ENCODE results near the gene THSD7A. TPM values are rescaled to one million over a fixed set of nuclear protein-coding genes. Genes with fewer than 3 reads are reported as not detected.

THSD7A gene
- total and polyA plus RNA-seq, 2 experiments from 2014 or later = 4.0 to 8.3 TPM

- Histone ChIP-seq H2AFZ (no peak overlapping the region), H4K20me1 (ENCODE audit: insufficient read depth, poor library complexity, severe bottlenecking) (no peaks in the 10 kb centered on the region), H3K27ac (no peak overlapping the region), H3K4me1 (ENCODE audit: insufficient read depth) (no peaks in the 10 kb centered on the region), H3K4me2 (no peak overlapping the region), H3K36me3 (replicated peaks; ENCODE audit: insufficient read depth, low read depth) (no peaks in the 10 kb centered on the region), H3K9me3 (ENCODE audit: low read depth) (no peaks in the 10 kb centered on the region), H3K27me3 (no peaks in the 10 kb centered on the region), H3K4me3 (no peak overlapping the region), H3K9me2 (replicated peaks; ENCODE audit: insufficient read depth) (no peaks in the 10 kb centered on the region), H3K79me2 (no peaks in the 10 kb centered on the region)
- TF ChIP-seq EZH2 (IDR thresholded peaks at IDR 0.05; ENCODE audit: borderline replicate concordance) (no peak), EZH2phosphoT487 (IDR thresholded peaks at IDR 0.05; ENCODE audit: low read depth, severe bottlenecking, unreplicated experiment) (no peak)
- TF ChIP-seq, protein P1, sequence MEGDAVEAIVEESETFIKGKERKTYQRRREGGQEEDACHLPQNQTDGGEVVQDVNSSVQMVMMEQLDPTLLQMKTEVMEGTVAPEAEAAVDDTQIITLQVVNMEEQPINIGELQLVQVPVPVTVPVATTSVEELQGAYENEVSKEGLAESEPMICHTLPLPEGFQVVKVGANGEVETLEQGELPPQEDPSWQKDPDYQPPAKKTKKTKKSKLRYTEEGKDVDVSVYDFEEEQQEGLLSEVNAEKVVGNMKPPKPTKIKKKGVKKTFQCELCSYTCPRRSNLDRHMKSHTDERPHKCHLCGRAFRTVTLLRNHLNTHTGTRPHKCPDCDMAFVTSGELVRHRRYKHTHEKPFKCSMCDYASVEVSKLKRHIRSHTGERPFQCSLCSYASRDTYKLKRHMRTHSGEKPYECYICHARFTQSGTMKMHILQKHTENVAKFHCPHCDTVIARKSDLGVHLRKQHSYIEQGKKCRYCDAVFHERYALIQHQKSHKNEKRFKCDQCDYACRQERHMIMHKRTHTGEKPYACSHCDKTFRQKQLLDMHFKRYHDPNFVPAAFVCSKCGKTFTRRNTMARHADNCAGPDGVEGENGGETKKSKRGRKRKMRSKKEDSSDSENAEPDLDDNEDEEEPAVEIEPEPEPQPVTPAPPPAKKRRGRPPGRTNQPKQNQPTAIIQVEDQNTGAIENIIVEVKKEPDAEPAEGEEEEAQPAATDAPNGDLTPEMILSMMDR (IDR thresholded peaks at IDR 0.05; ENCODE audit: poor library complexity) = no peak
- DNase-seq (ENCODE audit: low spot score) = no peak
Observed at GRCh38 chr7:11642276-11642675, 189.7 kb downstream of the THSD7A start.

- Histone ChIP-seq H3K79me2 (no peaks in the 10 kb centered on the region), H3K27ac (no peak overlapping the region), H4K20me1 (ENCODE audit: insufficient read depth, poor library complexity, severe bottlenecking) (no peaks in the 10 kb centered on the region), H3K4me1 (ENCODE audit: insufficient read depth) (no peaks in the 10 kb centered on the region), H3K9me2 (replicated peaks; ENCODE audit: insufficient read depth) (no peaks in the 10 kb centered on the region), H3K9me3 (ENCODE audit: low read depth) (no peaks in the 10 kb centered on the region), H2AFZ (no peak overlapping the region), H3K36me3 (replicated peaks; ENCODE audit: insufficient read depth, low read depth) (no peaks in the 10 kb centered on the region), H3K27me3 (no peaks in the 10 kb centered on the region), H3K4me3 (no peak overlapping the region), H3K4me2 (no peak overlapping the region)
- 75% methylated on average over 4 of the region's 4 CpGs for WGBS (ENCODE audit: low lambda C conversion rate, missing lambda C conversion rate)
- no peak for DNase-seq (ENCODE audit: low spot score)
- TF ChIP-seq, protein P1 (IDR thresholded peaks at IDR 0.05; ENCODE audit: poor library complexity) = no peak
- no peak for TF ChIP-seq EZH2phosphoT487 (IDR thresholded peaks at IDR 0.05; ENCODE audit: low read depth, severe bottlenecking, unreplicated experiment)
Observed at GRCh38 chr7:11638011-11638774, 193.8 kb downstream of the THSD7A start.

GRCh38 chr7:11636274-11636673 lies 195.7 kb downstream of the THSD7A start:
- WGBS (ENCODE audit: low lambda C conversion rate, missing lambda C conversion rate) = 98% methylated on average over 19 of the region's 19 CpGs
- Histone ChIP-seq H3K4me3 (no peak overlapping the region), H3K4me1 (ENCODE audit: insufficient read depth) (no peaks in the 10 kb centered on the region), H3K79me2 (no peaks in the 10 kb centered on the region), H3K27me3 (no peaks in the 10 kb centered on the region), H4K20me1 (ENCODE audit: insufficient read depth, poor library complexity, severe bottlenecking) (no peaks in the 10 kb centered on the region), H3K9me2 (replicated peaks; ENCODE audit: insufficient read depth) (no peaks in the 10 kb centered on the region), H3K27ac (no peak overlapping the region), H2AFZ (no peak overlapping the region), H3K36me3 (replicated peaks; ENCODE audit: insufficient read depth, low read depth) (no peaks in the 10 kb centered on the region), H3K4me2 (no peak overlapping the region), H3K9me3 (ENCODE audit: low read depth) (no peaks in the 10 kb centered on the region)
- no peak for DNase-seq (ENCODE audit: low spot score)
- TF ChIP-seq, protein P1 (IDR thresholded peaks at IDR 0.05; ENCODE audit: poor library complexity) = no peak
- TF ChIP-seq EZH2 (IDR thresholded peaks at IDR 0.05; ENCODE audit: borderline replicate concordance) (no peak), EZH2phosphoT487 (IDR thresholded peaks at IDR 0.05; ENCODE audit: low read depth, severe bottlenecking, unreplicated experiment) (no peak)

Measured in hepatocyte (in vitro differentiated cells).